Mucosa of gallbladder (tissue), 1 donor: ENCODE results near the gene ZBTB17. TPM values are rescaled to one million over a fixed set of nuclear protein-coding genes. Genes with fewer than 3 reads are reported as not detected.

Source experiments
- DNase-seq: peaks from one replicate; pipeline ENCODE4 v3.0.0-alpha.2; 2020; ENCODE audit warnings: low spot score
- total RNA-seq: library from RNA; stranded (reverse); gene quantifications from one replicate; pipeline ENCODE4 v1.2.1, GENCODE V29; 2021
- donor health status: DM: no; HTN: no; CAD: no.

ZBTB17 gene
- total RNA-seq, 1 donor from 2014 or later: 41.3 TPM

DNA sequence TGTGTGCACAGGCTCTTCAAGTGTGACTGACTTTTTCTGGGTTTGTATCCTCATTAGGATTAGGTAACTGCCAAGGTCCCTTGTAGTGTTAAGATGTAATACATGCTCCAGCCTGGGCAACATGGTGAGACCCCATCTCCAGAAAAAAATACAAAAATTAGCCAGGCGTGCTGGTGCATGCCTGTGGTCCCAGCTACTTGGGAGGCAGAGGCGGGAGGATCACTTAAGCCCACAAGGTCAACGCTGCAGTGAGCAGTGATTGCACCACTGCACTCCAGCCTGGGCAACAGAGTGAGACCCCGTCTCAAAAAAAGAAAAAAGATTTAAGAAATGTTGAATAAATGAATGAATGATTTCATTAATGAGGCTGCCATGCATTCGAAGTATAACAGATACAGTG is 15.1 kb downstream of the ZBTB17 start:
- no peak for DNase-seq

- no peak for DNase-seq
Measured at GRCh38 chr1:15959827-15960446, 16.0 kb downstream of the ZBTB17 start.

- no peak for DNase-seq
Measured at GRCh38 chr1:15959424-15959823, 16.5 kb downstream of the ZBTB17 start.

- DNase-seq: no peak
Measured at GRCh38 chr1:15958793-15959192, 17.1 kb downstream of the ZBTB17 start.

- no peak for DNase-seq
Measured at GRCh38 chr1:15958111-15958510, 17.8 kb downstream of the ZBTB17 start.

- DNase-seq: no peak
Measured at GRCh38 chr1:15957221-15958095, 18.4 kb downstream of the ZBTB17 start.

GRCh38 chr1:15956150-15956549 is 19.8 kb downstream of the ZBTB17 start:
- DNase-seq: no peak

DNA sequence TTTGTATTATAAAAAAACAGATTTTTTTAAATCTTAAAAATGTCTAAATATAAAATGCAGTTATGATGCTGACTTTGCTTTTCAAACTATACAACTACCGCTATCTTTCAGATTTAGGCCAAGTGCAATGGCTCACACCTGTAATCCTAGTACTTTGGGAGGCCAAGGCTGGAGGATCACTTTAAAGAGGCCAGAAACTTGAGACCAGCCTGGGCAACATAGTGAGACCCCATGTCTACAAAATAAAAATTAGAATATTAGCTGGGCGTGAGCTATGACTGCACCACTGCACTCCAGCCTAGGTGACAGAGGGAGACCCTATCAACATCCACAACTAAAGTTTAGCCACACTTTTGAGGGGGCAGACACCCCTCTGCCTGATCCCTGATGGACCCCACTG is 20.3 kb downstream of the ZBTB17 start:
- DNase-seq: no peak

DNA sequence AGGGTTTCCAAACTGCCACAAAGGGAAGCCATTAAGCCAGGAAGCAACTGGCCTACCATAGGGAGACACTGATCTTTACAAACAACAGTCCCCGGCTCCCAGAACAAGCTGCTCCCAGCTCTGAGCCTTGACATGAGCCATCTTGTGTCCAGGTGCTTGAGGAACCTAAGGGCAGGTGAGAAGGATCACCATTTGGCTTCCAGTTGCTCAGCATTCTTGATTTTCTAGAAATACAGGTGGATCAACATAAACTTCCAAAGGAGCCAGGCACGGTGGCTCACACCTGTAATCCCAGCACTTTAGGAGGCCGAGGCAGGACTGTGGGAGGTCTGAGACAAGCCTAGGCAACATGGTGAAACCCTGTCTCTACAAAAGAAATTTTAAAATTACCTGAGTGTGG is 21.6 kb downstream of the ZBTB17 start:
- no peak for DNase-seq

DNA sequence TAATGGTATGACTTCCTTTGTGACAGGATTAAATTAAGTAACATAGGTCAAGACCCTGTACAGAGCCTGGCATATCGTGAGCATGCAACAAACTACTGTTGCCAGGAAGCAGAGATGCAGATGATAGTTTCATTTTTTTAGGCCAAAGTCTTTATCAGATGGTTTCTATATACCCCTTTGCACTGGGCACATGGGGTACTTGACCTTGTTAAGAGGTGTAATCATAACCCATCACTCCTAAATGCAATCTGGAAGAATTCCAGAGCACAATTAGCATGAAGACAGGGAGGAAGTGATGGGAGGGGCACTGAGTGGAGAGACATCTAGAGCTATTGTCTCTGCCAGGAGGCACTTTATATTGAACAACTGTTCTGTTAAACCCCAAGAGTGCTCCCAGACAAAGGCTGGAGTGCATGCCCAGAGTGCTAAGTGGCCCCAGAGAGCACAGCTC is 22.1 kb downstream of the ZBTB17 start:
- no peak for DNase-seq

DNA sequence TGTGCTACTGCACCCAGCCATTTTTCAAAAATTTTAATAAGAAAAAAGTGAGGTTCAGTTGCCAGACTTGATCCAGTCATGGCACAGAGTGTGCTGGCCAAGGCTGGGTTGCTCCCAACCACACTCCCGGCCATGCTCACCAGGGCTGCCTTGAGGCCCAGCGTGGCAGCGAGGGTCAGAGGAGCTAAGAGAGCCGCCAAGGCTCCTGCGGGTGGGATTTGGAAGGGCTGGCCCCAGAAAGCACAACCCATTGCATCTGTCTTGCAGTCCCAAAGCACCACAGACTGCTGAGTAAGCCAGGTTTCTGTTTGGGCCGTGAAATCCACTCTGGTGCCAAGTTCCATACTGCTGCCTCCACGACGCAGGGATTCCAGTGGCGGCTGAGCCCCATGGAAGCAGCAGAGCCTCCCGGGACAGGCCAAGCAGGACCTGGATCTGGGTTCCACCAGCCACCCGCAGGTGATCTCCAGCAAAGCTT is 22.6 kb downstream of the ZBTB17 start:
- DNase-seq: no peak

DNA sequence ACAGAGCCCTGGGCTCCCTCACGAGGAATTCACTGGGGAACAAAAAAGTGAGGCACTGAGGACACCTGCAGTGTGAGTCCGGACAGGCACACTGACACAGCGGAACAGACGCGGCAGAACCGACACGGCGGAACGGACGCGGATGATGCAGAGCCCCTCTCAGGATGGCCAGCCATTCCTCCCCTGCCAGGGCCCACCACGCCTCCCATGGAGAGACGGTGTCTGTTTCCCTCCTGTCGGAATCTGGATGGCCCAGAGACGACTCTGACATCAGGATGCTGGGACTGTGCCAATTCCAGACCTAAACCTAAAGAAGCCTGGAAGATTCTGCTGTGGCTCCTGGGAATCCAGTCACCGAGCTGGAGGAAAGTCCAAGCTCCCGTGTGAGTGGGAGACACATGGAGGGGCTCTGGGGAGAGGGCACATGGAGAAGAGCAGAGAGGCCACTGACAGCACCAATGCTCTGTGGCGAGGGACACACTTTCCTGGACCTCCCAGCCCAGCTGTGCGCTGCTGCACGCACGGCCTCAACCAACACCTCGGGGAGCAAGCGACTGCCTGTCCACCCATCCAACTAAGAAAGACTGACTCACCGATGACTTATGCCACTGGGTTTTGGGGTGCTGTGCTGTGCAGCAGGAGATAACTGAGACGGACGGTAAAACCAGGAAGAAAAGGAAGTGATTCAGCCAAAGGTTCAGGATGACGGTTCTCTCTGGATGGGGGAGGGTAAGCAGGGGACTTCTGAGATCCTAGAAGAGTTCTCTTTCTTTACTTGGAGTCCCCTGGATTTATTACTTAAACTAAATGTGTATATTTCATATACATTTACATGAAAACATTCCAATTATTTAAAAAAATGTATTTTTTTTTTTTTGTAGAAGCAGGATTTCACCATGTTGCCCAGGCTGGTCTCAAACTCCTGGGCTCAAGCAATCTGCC is 23.3 kb downstream of the ZBTB17 start:
- no peak for DNase-seq

DNA sequence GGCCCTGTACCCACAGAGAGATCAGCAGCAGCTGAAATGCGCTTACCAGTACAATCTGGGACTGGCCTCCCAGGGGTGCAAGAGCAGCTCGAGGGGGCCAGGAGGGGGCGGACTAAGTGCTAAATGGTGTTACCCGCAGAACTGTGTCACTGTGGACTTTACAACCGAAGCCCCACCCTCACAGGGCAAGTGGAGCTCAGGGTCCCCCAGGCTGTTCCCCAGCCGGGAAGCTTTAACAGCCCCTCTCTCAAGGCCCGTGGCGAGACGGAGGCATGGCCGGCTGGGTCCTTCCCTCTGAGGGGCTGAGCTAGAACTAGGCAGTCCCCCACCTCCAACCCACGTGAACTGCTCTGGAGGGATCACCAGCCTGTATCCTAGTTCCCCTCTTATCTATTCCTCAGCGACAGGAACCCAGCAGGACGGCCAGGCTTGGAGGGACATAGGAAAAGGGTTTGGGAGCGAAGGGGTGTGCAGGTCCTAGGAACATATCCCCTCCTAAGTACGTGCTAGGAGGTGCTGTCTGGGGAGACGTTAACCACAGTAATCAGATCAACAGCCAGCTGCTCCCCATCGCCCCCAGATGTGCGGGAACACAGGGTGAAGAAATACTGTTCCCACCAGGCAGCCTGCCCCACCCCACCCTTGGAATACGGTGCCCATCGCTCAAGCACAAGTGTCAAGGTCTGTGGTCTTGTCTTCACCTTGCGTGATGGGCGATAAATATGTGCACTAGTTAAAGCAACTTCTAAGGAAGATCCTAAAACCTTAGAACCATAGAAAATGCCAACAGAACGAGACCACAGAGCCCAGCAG is 24.4 kb downstream of the ZBTB17 start:
- DNase-seq: no peak

GRCh38 chr1:15950763-15951295 is 25.1 kb downstream of the ZBTB17 start:
- no peak for DNase-seq

DNA sequence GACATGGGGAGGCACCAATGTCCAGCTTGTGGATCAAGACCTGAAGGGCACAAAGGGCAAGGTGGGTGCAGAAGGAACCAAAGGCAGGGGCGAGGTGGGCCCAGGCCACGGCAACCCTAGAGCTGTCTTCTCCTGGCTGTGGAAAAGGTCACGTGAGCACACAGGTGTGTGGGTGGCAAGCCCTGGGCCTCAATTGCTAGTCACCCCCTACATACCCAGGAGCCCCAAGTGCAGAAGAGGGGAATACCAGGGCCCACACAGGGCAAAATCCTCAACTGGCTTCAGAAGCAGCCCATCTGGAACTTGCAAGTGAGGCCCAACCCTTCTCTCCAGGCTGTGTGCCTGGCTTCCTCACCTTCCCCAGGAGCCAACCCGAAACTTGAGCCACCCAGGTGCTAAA is 25.6 kb downstream of the ZBTB17 start:
- DNase-seq: no peak

GRCh38 chr1:15949453-15950245 is 26.3 kb downstream of the ZBTB17 start:
- DNase-seq: peak; percentile 86

GRCh38 chr1:15948595-15949452 is 27.1 kb downstream of the ZBTB17 start:
- DNase-seq: peak; percentile 62

DNA sequence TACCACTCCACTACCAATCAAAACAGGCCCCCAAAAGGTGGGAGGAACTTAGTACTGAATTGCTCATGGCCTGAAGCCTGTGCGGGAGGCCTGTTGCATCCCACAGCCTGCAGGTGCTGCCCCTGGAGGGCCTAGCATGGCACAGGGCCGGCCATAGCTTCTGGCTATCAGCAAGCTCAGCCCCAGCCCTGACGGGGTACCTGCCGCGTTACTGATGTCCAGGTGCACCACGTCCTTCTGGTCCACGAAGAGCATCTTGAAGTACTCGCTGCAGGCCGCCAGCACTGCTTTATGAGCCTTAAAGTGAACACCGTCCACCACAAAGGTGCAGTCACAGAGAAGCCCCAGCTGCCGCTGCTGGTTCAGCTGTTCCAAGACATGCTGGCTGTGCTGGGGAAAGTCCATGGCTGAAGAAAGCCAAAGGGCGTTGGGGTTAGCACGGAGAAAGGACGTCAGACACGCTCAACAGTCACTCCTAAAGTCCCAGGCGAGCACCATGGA is 27.8 kb downstream of the ZBTB17 start:
- no peak for DNase-seq
